HG03565 (cell line): ENCODE measurements around the gene KPNA4.
"Not testable (repeated sequence)": the region's sequence is repeated elsewhere in the genome, so short reads cannot be mapped to it uniquely, and the experiment has no call there.

Experiments used
- ATAC-seq: cut with Tn5 transposase; IDR thresholded peaks from one replicate; pipeline ENCODE4 v1.9.1; 2021; ENCODE audit warnings: mild to moderate bottlenecking, moderate library complexity; ENCODE audit not compliant: unreplicated experiment

The KPNA4 gene

GRCh38 chr3:160454995-160455394, 110.4 kb downstream of the KPNA4 start:
- ATAC-seq, result no peak

- not testable (repeated sequence) for ATAC-seq
Measured at GRCh38 chr3:160452251-160452650, 113.1 kb downstream of the KPNA4 start.

- no peak for ATAC-seq
Measured at GRCh38 chr3:160451602-160452001, 113.8 kb downstream of the KPNA4 start.

- ATAC-seq, result no peak
Measured at GRCh38 chr3:160450846-160451245, 114.5 kb downstream of the KPNA4 start.

- ATAC-seq, result peak; percentile 91
Measured at GRCh38 chr3:160449636-160450598, 115.5 kb downstream of the KPNA4 start, which contains the start of gene TRIM59. Gene TRIM59, minus strand, starts transcription at chr3:160449786. Its CDS starts 10,603 bp downstream, at chr3:160439183.

GRCh38 chr3:160448845-160449635, 116.3 kb downstream of the KPNA4 start:
- ATAC-seq, result peak; percentile 33

- no peak for ATAC-seq
Measured at GRCh38 chr3:160447544-160447943, 117.8 kb downstream of the KPNA4 start.

GRCh38 chr3:160446522-160447056, 118.8 kb downstream of the KPNA4 start:
- no peak for ATAC-seq

- ATAC-seq, result no peak
Measured at GRCh38 chr3:160445854-160446253, 119.5 kb downstream of the KPNA4 start.
